OCI-LY7 (cell line): ENCODE measurements around the gene MFSD2A. TPM values are rescaled to one million over a fixed set of nuclear protein-coding genes. Genes with fewer than 3 reads are reported as not detected.

ENCODE experiments used
- BruUV-seq: library from RNA; stranded (reverse); fragments of 400-500 nt; replicated peaks from 2 replicates; lab custom pipeline; 2021; lab: Mats Ljungman, UMichigan
- CTCF ChIA-PET: fragments of 300-600 bp; sonication (Branson Sonifier 250); formaldehyde crosslinking; loops from one replicate; lab custom pipeline; 2022; ENCODE audit warnings: antibody characterized with exemption; ENCODE audit not compliant: unreplicated experiment; lab: Charles Lee
- POLR2A ChIA-PET: fragments of 300-600 bp; sonication (Branson Sonifier 250); formaldehyde crosslinking; loops from one replicate; lab custom pipeline; 2022; ENCODE audit warnings: antibody characterized with exemption; lab: Charles Lee
- DNase-seq: peaks from one replicate; pipeline ENCODE4 v3.0.0-alpha.2; 2015; ENCODE audit warnings: low spot score
- H2AFZ ChIP-seq: fragments of 200-600 bp; sonication (generic), shearing (Covaris generic); 2 replicates; pipeline ENCODE4 v1.6.1; 2014; ENCODE audit warnings: mild to moderate bottlenecking, antibody characterized with exemption, low read length, moderate library complexity
- H3K27ac ChIP-seq: fragments of 200-600 bp; sonication (generic); 2 replicates; pipeline ENCODE4 v1.5.1; 2014; ENCODE audit warnings: mixed run types, low read depth, mild to moderate bottlenecking, moderate library complexity, low read length, inconsistent platforms; ENCODE audit not compliant: poor library complexity, severe bottlenecking
- H3K36me3 ChIP-seq: fragments of 200-600 bp; sonication (generic); 2 replicates; pipeline ENCODE4 v1.6.1; 2014; ENCODE audit warnings: mild to moderate bottlenecking, antibody characterized with exemption, low read length, moderate library complexity, mixed read lengths; ENCODE audit not compliant: insufficient read depth
- H3K4me1 ChIP-seq: fragments of 200-600 bp; sonication (generic); 2 replicates; pipeline ENCODE4 v1.5.1; 2014; ENCODE audit warnings: mild to moderate bottlenecking, low read length; ENCODE audit not compliant: insufficient read depth, poor library complexity, severe bottlenecking
- H3K4me2 ChIP-seq: fragments of 200-600 bp; sonication (generic); 2 replicates; pipeline ENCODE4 v1.6.1; 2014; ENCODE audit warnings: mild to moderate bottlenecking, low read length
- H3K4me3 ChIP-seq: fragments of 200-600 bp; sonication (generic); 2 replicates; pipeline ENCODE4 v1.5.1; 2014; ENCODE audit warnings: mild to moderate bottlenecking, low read depth, low read length; ENCODE audit not compliant: poor library complexity, severe bottlenecking
- H3K79me2 ChIP-seq: fragments of 200-600 bp; sonication (generic); 2 replicates; pipeline ENCODE4 v1.6.1; 2016; ENCODE audit warnings: low read depth, mild to moderate bottlenecking, low read length, moderate library complexity, mixed read lengths; ENCODE audit not compliant: insufficient read depth
- H3K9me2 ChIP-seq: fragments of 200-600 bp; sonication (generic); 2 replicates; pipeline ENCODE4 v1.6.1; 2016; ENCODE audit warnings: mild to moderate bottlenecking, low read length, mixed read lengths; ENCODE audit not compliant: insufficient read depth
- H3K9me3 ChIP-seq: fragments of 200-600 bp; sonication (generic); 2 replicates; pipeline ENCODE4 v1.6.1; 2014; ENCODE audit warnings: mild to moderate bottlenecking, mixed run types, low read length, mixed read lengths
- H4K20me1 ChIP-seq: fragments of 200-600 bp; sonication (generic); 2 replicates; pipeline ENCODE4 v1.6.1; 2014; ENCODE audit warnings: mild to moderate bottlenecking, antibody characterized with exemption, low read length, moderate library complexity, mixed read lengths; ENCODE audit not compliant: insufficient read depth
- EZH2phosphoT487 ChIP-seq: fragments of 200-600 bp; sonication (generic); IDR thresholded peaks from 2 replicates; pipeline ENCODE4 v1.6.1; 2018; ENCODE audit warnings: low read depth, borderline replicate concordance, mild to moderate bottlenecking, mixed run types, antibody characterized with exemption, low read length, moderate library complexity, mixed read lengths
- intact Hi-C: fragments of 100-400 bp; cut with micrococcal nuclease; formaldehyde crosslinking; loops from one replicate; pipeline ENCODE4 v1.10.0; 2022; ENCODE audit not compliant: unreplicated experiment
- total RNA-seq, 2 experiments: library from RNA; depleted of rRNA in 1 of 2; stranded (reverse); fragments of >200 nt in 1 of 2; shearing (Covaris generic) in 1 of 2; gene quantifications; 2 replicates each; pipeline ENCODE4 v1.2.3, GENCODE V29; 2014 to 2022
- TF ChIP-seq, protein P1 (sequence below): fragments of 200-600 bp; sonication (generic); conservative IDR thresholded peaks from 2 replicates; pipeline ENCODE4 v1.5.1; 2014; ENCODE audit warnings: mild to moderate bottlenecking, antibody characterized with exemption, low read length, moderate library complexity, mixed read lengths

Gene MFSD2A
- total RNA-seq, 2 experiments from 2014 or later = 9.9 to 13.4 TPM

DNA sequence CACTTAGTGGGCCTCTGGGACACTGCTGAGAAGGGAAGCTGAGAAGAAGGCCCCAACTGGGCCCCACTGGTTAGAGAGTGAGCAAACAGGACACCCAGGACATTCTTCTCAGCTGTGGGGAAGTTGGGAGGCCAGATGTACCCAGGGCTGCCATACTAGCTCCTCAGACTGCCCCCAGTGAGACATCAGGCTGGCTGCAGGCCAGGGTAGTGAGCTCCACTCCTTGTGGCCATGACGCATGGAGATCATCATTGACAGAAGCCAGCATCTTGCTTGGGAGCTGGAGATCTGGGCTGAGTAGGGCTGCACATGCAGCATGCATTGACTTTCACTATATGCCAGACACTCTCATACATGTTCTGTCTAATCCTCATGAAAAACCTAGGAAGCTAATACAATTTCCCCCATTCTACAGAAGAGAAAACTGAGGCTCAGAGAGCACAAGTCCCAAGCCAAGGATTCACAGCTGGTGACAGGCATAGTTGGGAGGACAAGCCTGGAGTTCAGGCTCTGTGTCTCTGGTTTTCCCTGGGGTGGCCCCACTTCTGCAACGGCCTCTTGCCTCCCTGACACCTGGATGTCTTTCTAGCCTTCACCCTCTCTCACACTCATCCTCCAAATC, 29.1 kb upstream of the MFSD2A start:
- H3K4me1 ChIP-seq = peaks cover 8% of the 10 kb centered on the region
- H3K36me3 ChIP-seq = no peaks in the 10 kb centered on the region
- intact Hi-C loops = no loop called here
- no TSS peak for BruUV-seq
- H2AFZ ChIP-seq = peak overlapping the region; percentile 22; the same call in 1 of the 2 replicates
- ChIA-PET CTCF (no interaction called here), POLR2A (interaction anchor here (0.5 to 1.4 kb wide), 5 partner anchors 10 to 127 kb away, joined by 3 to 6 read pairs (median 4); no protein-coding TSS in a partner anchor)
- no peak overlapping the region for H3K4me2 ChIP-seq
- no peaks in the 10 kb centered on the region for H3K9me3 ChIP-seq
- DNase-seq = no peak
- no peaks in the 10 kb centered on the region for H3K79me2 ChIP-seq
- H3K27ac ChIP-seq = no peak overlapping the region
- no peak overlapping the region for H3K4me3 ChIP-seq
- TF ChIP-seq EZH2phosphoT487 = no peak
- TF ChIP-seq, protein P1, sequence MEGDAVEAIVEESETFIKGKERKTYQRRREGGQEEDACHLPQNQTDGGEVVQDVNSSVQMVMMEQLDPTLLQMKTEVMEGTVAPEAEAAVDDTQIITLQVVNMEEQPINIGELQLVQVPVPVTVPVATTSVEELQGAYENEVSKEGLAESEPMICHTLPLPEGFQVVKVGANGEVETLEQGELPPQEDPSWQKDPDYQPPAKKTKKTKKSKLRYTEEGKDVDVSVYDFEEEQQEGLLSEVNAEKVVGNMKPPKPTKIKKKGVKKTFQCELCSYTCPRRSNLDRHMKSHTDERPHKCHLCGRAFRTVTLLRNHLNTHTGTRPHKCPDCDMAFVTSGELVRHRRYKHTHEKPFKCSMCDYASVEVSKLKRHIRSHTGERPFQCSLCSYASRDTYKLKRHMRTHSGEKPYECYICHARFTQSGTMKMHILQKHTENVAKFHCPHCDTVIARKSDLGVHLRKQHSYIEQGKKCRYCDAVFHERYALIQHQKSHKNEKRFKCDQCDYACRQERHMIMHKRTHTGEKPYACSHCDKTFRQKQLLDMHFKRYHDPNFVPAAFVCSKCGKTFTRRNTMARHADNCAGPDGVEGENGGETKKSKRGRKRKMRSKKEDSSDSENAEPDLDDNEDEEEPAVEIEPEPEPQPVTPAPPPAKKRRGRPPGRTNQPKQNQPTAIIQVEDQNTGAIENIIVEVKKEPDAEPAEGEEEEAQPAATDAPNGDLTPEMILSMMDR = no peak
- H4K20me1 ChIP-seq = no peaks in the 10 kb centered on the region
- H3K9me2 ChIP-seq = no peaks in the 10 kb centered on the region

DNA sequence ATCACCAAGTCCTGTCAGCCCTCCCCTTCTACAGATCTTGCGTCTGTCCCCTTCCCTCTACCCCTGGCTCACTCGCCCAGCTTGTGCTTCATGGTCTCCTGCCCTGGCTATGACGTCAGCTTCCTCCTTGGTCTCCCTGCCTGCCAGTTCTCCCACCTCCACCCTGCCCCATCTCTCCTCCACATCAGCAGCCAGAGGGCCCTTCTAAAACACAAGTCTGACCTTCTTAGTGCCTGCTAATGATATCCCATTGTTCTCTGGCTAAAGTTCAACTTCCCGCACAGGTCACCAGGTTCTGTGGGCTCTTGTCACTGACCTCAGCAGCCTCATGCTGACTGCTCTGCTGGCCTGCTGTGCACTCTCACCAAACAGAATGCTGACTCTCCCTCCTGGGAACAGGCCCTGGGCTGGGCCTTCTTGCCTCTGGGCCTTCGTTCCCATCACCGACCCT, 28.6 kb upstream of the MFSD2A start:
- Histone ChIP-seq H4K20me1 (no peaks in the 10 kb centered on the region), H3K4me3 (no peak overlapping the region), H2AFZ (peak overlapping the region; percentile 22; the same call in 1 of the 2 replicates), H3K4me2 (no peak overlapping the region), H3K79me2 (no peaks in the 10 kb centered on the region), H3K9me2 (no peaks in the 10 kb centered on the region), H3K27ac (no peak overlapping the region), H3K36me3 (no peaks in the 10 kb centered on the region), H3K4me1 (peaks cover 8% of the 10 kb centered on the region), H3K9me3 (no peaks in the 10 kb centered on the region)
- TF ChIP-seq, protein P1 = no peak
- TF ChIP-seq EZH2phosphoT487 = no peak
- no TSS peak for BruUV-seq
- CTCF ChIA-PET = no interaction called here
- peak; percentile 19 for DNase-seq
- intact Hi-C loops = no loop called here
- POLR2A ChIA-PET = interaction anchor here (0.5 to 1.4 kb wide), 3 partner anchors 11 to 1611 kb away, joined by 3 to 4 read pairs (median 4); no protein-coding TSS in a partner anchor

DNA sequence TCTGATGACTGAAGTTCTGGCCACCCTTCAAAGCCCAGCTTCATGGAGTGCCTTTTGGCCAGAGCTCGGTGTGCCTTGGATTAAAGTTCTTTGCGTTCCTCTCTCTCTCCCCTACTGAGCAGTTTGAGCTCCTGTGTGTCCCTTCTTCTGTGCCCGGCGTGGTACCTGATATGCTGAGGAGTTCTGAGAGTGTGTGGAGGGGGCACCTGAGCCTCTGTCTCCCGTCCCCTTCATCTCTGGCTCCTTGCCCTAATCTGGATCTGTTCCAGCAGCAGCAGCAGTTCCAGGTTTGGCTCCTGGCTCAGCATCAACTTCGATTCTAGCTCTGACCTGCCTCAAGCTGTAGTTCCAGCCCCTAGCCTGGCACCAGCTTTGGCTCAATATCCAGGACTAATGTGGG, 28.1 kb upstream of the MFSD2A start:
- no TSS peak for BruUV-seq
- H3K36me3 ChIP-seq = no peaks in the 10 kb centered on the region
- H3K9me3 ChIP-seq = no peaks in the 10 kb centered on the region
- H3K4me3 ChIP-seq = no peak overlapping the region
- H3K79me2 ChIP-seq = no peaks in the 10 kb centered on the region
- H3K27ac ChIP-seq = no peak overlapping the region
- TF ChIP-seq, protein P1 = no peak
- no peak for TF ChIP-seq EZH2phosphoT487
- no peak overlapping the region for H2AFZ ChIP-seq
- intact Hi-C loops = no loop called here
- no peaks in the 10 kb centered on the region for H3K9me2 ChIP-seq
- H3K4me1 ChIP-seq = peaks cover 8% of the 10 kb centered on the region
- H4K20me1 ChIP-seq = no peaks in the 10 kb centered on the region
- ChIA-PET CTCF (no interaction called here), POLR2A (interaction anchor here (0.5 to 1.4 kb wide), 3 partner anchors 11 to 1610 kb away, joined by 3 to 4 read pairs (median 3); no protein-coding TSS in a partner anchor)
- no peak for DNase-seq
- no peak overlapping the region for H3K4me2 ChIP-seq
